COLO829 (cell line): Measurements from ENCODE around the gene CREB3L2.
"Not testable (repeated sequence)": the region's sequence is repeated elsewhere in the genome, so short reads cannot be mapped to it uniquely, and the experiment has no call there.

Experiments used
- DNase-seq: peaks from one replicate; pipeline ENCODE4 v3.0.0; 2012; ENCODE audit warnings: low spot score

CREB3L2 gene

GRCh38 chr7:137933270-137934017, 68.4 kb downstream of the CREB3L2 start:
- no peak for DNase-seq

GRCh38 chr7:137932881-137933269, 69.0 kb downstream of the CREB3L2 start:
- DNase-seq: no peak

- no peak for DNase-seq
Measured at GRCh38 chr7:137931823-137932222, 70.1 kb downstream of the CREB3L2 start.

- no peak for DNase-seq
Measured at GRCh38 chr7:137930581-137930980, 71.3 kb downstream of the CREB3L2 start.

- DNase-seq: no peak
Measured at GRCh38 chr7:137928626-137929025, 73.3 kb downstream of the CREB3L2 start.

GRCh38 chr7:137927386-137927785, 74.5 kb downstream of the CREB3L2 start:
- DNase-seq: no peak

GRCh38 chr7:137926206-137926605, 75.7 kb downstream of the CREB3L2 start:
- not testable (repeated sequence) for DNase-seq

- no peak for DNase-seq
Measured at GRCh38 chr7:137925754-137926153, 76.1 kb downstream of the CREB3L2 start.

GRCh38 chr7:137925091-137925490, 76.8 kb downstream of the CREB3L2 start:
- DNase-seq: no peak

- no peak for DNase-seq
Measured at GRCh38 chr7:137923380-137923779, 78.5 kb downstream of the CREB3L2 start.

- no peak for DNase-seq
Measured at GRCh38 chr7:137920637-137921399, 81.1 kb downstream of the CREB3L2 start.

GRCh38 chr7:137919987-137920386, 81.9 kb downstream of the CREB3L2 start:
- no peak for DNase-seq

- no peak for DNase-seq
Measured at GRCh38 chr7:137916980-137917645, 84.8 kb downstream of the CREB3L2 start.

- no peak for DNase-seq
Measured at GRCh38 chr7:137916564-137916963, 85.3 kb downstream of the CREB3L2 start.

GRCh38 chr7:137915266-137915665, 86.6 kb downstream of the CREB3L2 start:
- no peak for DNase-seq

- DNase-seq: no peak
Measured at GRCh38 chr7:137913985-137914384, 87.9 kb downstream of the CREB3L2 start.

- peak; percentile 57 for DNase-seq
Measured at GRCh38 chr7:137909042-137909441, 92.8 kb downstream of the CREB3L2 start.

GRCh38 chr7:137908106-137908505, 93.8 kb downstream of the CREB3L2 start:
- DNase-seq: no peak

- DNase-seq: not testable (repeated sequence)
Measured at GRCh38 chr7:137906636-137907035, 95.2 kb downstream of the CREB3L2 start.

GRCh38 chr7:137904833-137905232, 97.1 kb downstream of the CREB3L2 start:
- DNase-seq: no peak

- peak; percentile 87 for DNase-seq
Measured at GRCh38 chr7:137903382-137904169, 98.3 kb downstream of the CREB3L2 start.

GRCh38 chr7:137900137-137900536, 101.7 kb downstream of the CREB3L2 start:
- no peak for DNase-seq
